Loucy (cell line): Measurements from ENCODE around the gene GNA12.

Source experiments
- EZH2phosphoT487 ChIP-seq: fragments of 200-600 bp; IDR thresholded peaks from 2 replicates; pipeline ENCODE4 v1.6.1; 2018; ENCODE audit warnings: antibody characterized with exemption, mild to moderate bottlenecking, moderate library complexity, borderline replicate concordance
- TF ChIP-seq, protein P1 (sequence below): fragments of 200-600 bp; sonication (generic); conservative IDR thresholded peaks from 2 replicates; pipeline ENCODE4 v1.5.1; 2014; ENCODE audit warnings: mild to moderate bottlenecking, antibody characterized with exemption, low read length

GRCh38 chr7:2812831-2813230 lies 31.3 kb downstream of the GNA12 start:
- TF ChIP-seq, protein P1, sequence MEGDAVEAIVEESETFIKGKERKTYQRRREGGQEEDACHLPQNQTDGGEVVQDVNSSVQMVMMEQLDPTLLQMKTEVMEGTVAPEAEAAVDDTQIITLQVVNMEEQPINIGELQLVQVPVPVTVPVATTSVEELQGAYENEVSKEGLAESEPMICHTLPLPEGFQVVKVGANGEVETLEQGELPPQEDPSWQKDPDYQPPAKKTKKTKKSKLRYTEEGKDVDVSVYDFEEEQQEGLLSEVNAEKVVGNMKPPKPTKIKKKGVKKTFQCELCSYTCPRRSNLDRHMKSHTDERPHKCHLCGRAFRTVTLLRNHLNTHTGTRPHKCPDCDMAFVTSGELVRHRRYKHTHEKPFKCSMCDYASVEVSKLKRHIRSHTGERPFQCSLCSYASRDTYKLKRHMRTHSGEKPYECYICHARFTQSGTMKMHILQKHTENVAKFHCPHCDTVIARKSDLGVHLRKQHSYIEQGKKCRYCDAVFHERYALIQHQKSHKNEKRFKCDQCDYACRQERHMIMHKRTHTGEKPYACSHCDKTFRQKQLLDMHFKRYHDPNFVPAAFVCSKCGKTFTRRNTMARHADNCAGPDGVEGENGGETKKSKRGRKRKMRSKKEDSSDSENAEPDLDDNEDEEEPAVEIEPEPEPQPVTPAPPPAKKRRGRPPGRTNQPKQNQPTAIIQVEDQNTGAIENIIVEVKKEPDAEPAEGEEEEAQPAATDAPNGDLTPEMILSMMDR, result no peak
- no peak for TF ChIP-seq EZH2phosphoT487
